ENCODE measurements around the gene LRP11. TPM values are rescaled to one million over a fixed set of nuclear protein-coding genes. Genes with fewer than 3 reads are reported as not detected.
A peak's percentile ranks its signal among the peaks of the same experiment; 100 is the strongest.

The LRP11 gene
- total and polyA plus RNA-seq, 2 of the 13 experiments (the other 11 are each of a cell fraction or from before 2014, with no cell fraction given) = 32.4 to 48.9 TPM

GRCh38 chr6:149840345-149841075, 23.6 kb downstream of the LRP11 start (continued):
- no peak for TF ChIP-seq GPN1 (CRISPR knock-in tag; IDR thresholded peaks at IDR 0.05; ENCODE audit: borderline replicate concordance)
- TF ChIP-seq SETDB1 (CRISPR knock-in tag; IDR thresholded peaks at IDR 0.05; ENCODE audit: borderline replicate concordance) = no peak
- 0 out of 2 replicates have a peak, but pooled peaks have one; percentile 13 for TF ChIP-seq PPARG (CRISPR knock-in tag; conservative IDR thresholded peaks at IDR 0.05)
- no peak for TF ChIP-seq RBM39 (IDR thresholded peaks at IDR 0.05; ENCODE audit: low read depth, low read length, poor library complexity, severe bottlenecking)
- TF ChIP-seq TBL1XR1 (IDR thresholded peaks at IDR 0.05; ENCODE audit: borderline replicate concordance, low read length, partially characterized antibody) = no peak
- TF ChIP-seq ZNF850 (CRISPR knock-in tag; conservative IDR thresholded peaks at IDR 0.05) = no peak
- no peak for TF ChIP-seq BRF2 (CRISPR knock-in tag; IDR thresholded peaks at IDR 0.05)
- TF ChIP-seq KDM2A (CRISPR knock-in tag; IDR thresholded peaks at IDR 0.05; ENCODE audit: borderline replicate concordance, low read depth) = peak; percentile 90
- TF ChIP-seq ATF7-NPFF (CRISPR knock-in tag; IDR thresholded peaks at IDR 0.05; ENCODE audit: low read depth) = no peak
- TF ChIP-seq HMGXB4 (CRISPR knock-in tag; IDR thresholded peaks at IDR 0.05; ENCODE audit: borderline replicate concordance in 1 of 2, low read depth in 1 of 2) = peak; percentile 74 to 85; a peak in 3 of 4 replicates
- peak; percentile 86; the same call in 1 of the 2 replicates for TF ChIP-seq IKZF5 (CRISPR knock-in tag; IDR thresholded peaks at IDR 0.05)
- peak; percentile 56 for TF ChIP-seq ZNF263 (CRISPR knock-in tag; IDR thresholded peaks at IDR 0.05)
- no peak for TF ChIP-seq SP1 (IDR thresholded peaks at IDR 0.05)
- TF ChIP-seq SP1 (CRISPR knock-in tag; IDR thresholded peaks at IDR 0.05) = no peak
- no peak for TF ChIP-seq ZMYM2 (CRISPR knock-in tag; IDR thresholded peaks at IDR 0.05)
- no peak for TF ChIP-seq RAD51 (IDR thresholded peaks at IDR 0.05; ENCODE audit: borderline replicate concordance)
- TF ChIP-seq EED (CRISPR knock-in tag; IDR thresholded peaks at IDR 0.05) = no peak
- TF ChIP-seq ZBTB20 (CRISPR knock-in tag; IDR thresholded peaks at IDR 0.05; ENCODE audit: borderline replicate concordance, low read depth) = no peak
- TF ChIP-seq NR2F2 (IDR thresholded peaks at IDR 0.05; ENCODE audit: borderline replicate concordance, low read depth) = no peak
- TF ChIP-seq E2F1 (CRISPR knock-in tag; IDR thresholded peaks at IDR 0.05) = no peak
- TF ChIP-seq FOXP1 (IDR thresholded peaks at IDR 0.05) = no peak
- no peak for TF ChIP-seq FOXP1 (CRISPR knock-in tag; IDR thresholded peaks at IDR 0.05)
- no peak for TF ChIP-seq FOXC1 (CRISPR knock-in tag; IDR thresholded peaks at IDR 0.05; ENCODE audit: borderline replicate concordance)
- no peak for TF ChIP-seq ZNF589 (CRISPR knock-in tag; conservative IDR thresholded peaks at IDR 0.05)
- no peak for TF ChIP-seq TEAD2 (CRISPR knock-in tag; IDR thresholded peaks at IDR 0.05)
- no peak for TF ChIP-seq CEBPB (IDR thresholded peaks at IDR 0.05; ENCODE audit: borderline replicate concordance, low read depth, low read length)
